ENCODE results near the gene CST9L. TPM values are rescaled to one million over a fixed set of nuclear protein-coding genes. Genes with fewer than 3 reads are reported as not detected.

The CST9L gene
- total and polyA plus RNA-seq, 2 of the 13 experiments (the other 11 are each of a cell fraction or from before 2014, with no cell fraction given) = 0.15 TPM; not detected in 1

GRCh38 chr20:23608251-23608846, 40.1 kb upstream of the CST9L start (continued):
- TF ChIP-seq CERS6 (CRISPR knock-in tag; IDR thresholded peaks at IDR 0.05) = no peak
- TF ChIP-seq ZNF160 (CRISPR knock-in tag; IDR thresholded peaks at IDR 0.05) = no peak
- TF ChIP-seq HIVEP1 (CRISPR knock-in tag; IDR thresholded peaks at IDR 0.05) = peak; percentile 51; the same call in 1 of the 2 replicates
- TF ChIP-seq ZNF598 (CRISPR knock-in tag; IDR thresholded peaks at IDR 0.05; ENCODE audit: borderline replicate concordance) = no peak
- TF ChIP-seq DMTF1 (CRISPR knock-in tag; IDR thresholded peaks at IDR 0.05) = no peak
- 0 out of 2 replicates have a peak, but pooled peaks have one; percentile 17 for TF ChIP-seq ZBTB21 (CRISPR knock-in tag; IDR thresholded peaks at IDR 0.05)
- TF ChIP-seq E2F2 (CRISPR knock-in tag; IDR thresholded peaks at IDR 0.05; ENCODE audit: borderline replicate concordance) = no peak
- TF ChIP-seq DR1 (CRISPR knock-in tag; IDR thresholded peaks at IDR 0.05) = peak; percentile 32; the same call in 1 of the 2 replicates
- TF ChIP-seq POLR2G (IDR thresholded peaks at IDR 0.05; ENCODE audit: low read depth, low read length) = no peak
- no peak for TF ChIP-seq ISL2 (CRISPR knock-in tag; IDR thresholded peaks at IDR 0.05)
- TF ChIP-seq ZMYM3 (CRISPR knock-in tag; IDR thresholded peaks at IDR 0.05) = 0 out of 2 replicates have a peak, but pooled peaks have one; percentile 31
- no peak for TF ChIP-seq HNF4G (IDR thresholded peaks at IDR 0.05; ENCODE audit: borderline replicate concordance, low read depth, low read length)
- no peak for TF ChIP-seq HNF4G (CRISPR knock-in tag; IDR thresholded peaks at IDR 0.05; ENCODE audit: borderline replicate concordance, low read depth)
- TF ChIP-seq RARA (CRISPR knock-in tag; IDR thresholded peaks at IDR 0.05) = peak; percentile 24; the same call in 1 of the 2 replicates
- no peak for TF ChIP-seq ZNF3 (CRISPR knock-in tag; IDR thresholded peaks at IDR 0.05)
- TF ChIP-seq YY1 (IDR thresholded peaks at IDR 0.05; ENCODE audit: insufficient read depth, insufficient replicate concordance, low read depth, low read length) = no peak
- TF ChIP-seq NFKB2 (CRISPR knock-in tag; IDR thresholded peaks at IDR 0.05; ENCODE audit: borderline replicate concordance) = peak; percentile 29; the same call in 1 of the 2 replicates
- no peak for TF ChIP-seq TMF1 (CRISPR knock-in tag; IDR thresholded peaks at IDR 0.05; ENCODE audit: low read depth)
- no peak for TF ChIP-seq ZNF703 (CRISPR knock-in tag; IDR thresholded peaks at IDR 0.05; ENCODE audit: borderline replicate concordance)
- TF ChIP-seq ZNF770 (CRISPR knock-in tag; IDR thresholded peaks at IDR 0.05) = no peak
- TF ChIP-seq MYC (CRISPR knock-in tag; IDR thresholded peaks at IDR 0.05; ENCODE audit: borderline replicate concordance) = peak; percentile 39; the same call in 1 of the 2 replicates
